WTC11 (cell line): Measurements from ENCODE around the gene FREY1.

Source experiments
- CREB1 ChIP-seq: sonication (generic); formaldehyde crosslinking; IDR thresholded peaks from 2 replicates; pipeline ENCODE4 v1.8.0; 2023; ENCODE audit warnings: mild to moderate bottlenecking, missing genetic modification reagents
- CTCF ChIP-seq: fragments of 200-600 bp; IDR thresholded peaks from 2 replicates; pipeline ENCODE4 v1.8.0; 2022; ENCODE audit warnings: antibody characterized with exemption
- GRHL2 ChIP-seq: fragments of 250-450 bp; sonication (Bioruptor Pico); IDR thresholded peaks from 2 replicates; pipeline ENCODE4 v1.8.0; 2022; ENCODE audit warnings: mild to moderate bottlenecking, moderate library complexity; ENCODE audit not compliant: insufficient replicate concordance, severe bottlenecking
- MYBL2 ChIP-seq: sonication (generic); formaldehyde crosslinking; IDR thresholded peaks from 2 replicates; pipeline ENCODE4 v1.8.1; 2023; ENCODE audit warnings: mild to moderate bottlenecking, moderate library complexity, missing genetic modification reagents
- NR2C2 ChIP-seq: sonication (generic); formaldehyde crosslinking; IDR thresholded peaks from 2 replicates; pipeline ENCODE4 v1.8.0; 2022; ENCODE audit warnings: mild to moderate bottlenecking, missing genetic modification reagents
- PRDM15 ChIP-seq: sonication (generic); formaldehyde crosslinking; IDR thresholded peaks from 2 replicates; pipeline ENCODE4 v1.8.0; 2022; ENCODE audit warnings: missing genetic modification reagents
- SMAD3 ChIP-seq: sonication (generic); formaldehyde crosslinking; IDR thresholded peaks from 2 replicates; pipeline ENCODE4 v1.8.0; 2022; ENCODE audit warnings: missing genetic modification reagents, mild to moderate bottlenecking, borderline replicate concordance
- ZNF317 ChIP-seq: sonication (generic); formaldehyde crosslinking; IDR thresholded peaks from 2 replicates; pipeline ENCODE4 v1.8.1; 2023; ENCODE audit warnings: low read depth, mild to moderate bottlenecking, moderate library complexity, missing genetic modification reagents, borderline replicate concordance
- TF ChIP-seq, protein P1 (sequence below): sonication (generic); formaldehyde crosslinking; IDR thresholded peaks from 2 replicates; pipeline ENCODE4 v1.8.1; 2022; ENCODE audit warnings: mild to moderate bottlenecking, missing genetic modification reagents, moderate library complexity, borderline replicate concordance
- TF ChIP-seq, protein P2 (sequence below): sonication (generic); formaldehyde crosslinking; IDR thresholded peaks from 2 replicates; pipeline ENCODE4 v1.8.0; 2022; ENCODE audit warnings: mild to moderate bottlenecking, missing genetic modification reagents
- TF ChIP-seq, protein P3 (sequence below): sonication (generic); formaldehyde crosslinking; IDR thresholded peaks from 2 replicates; pipeline ENCODE4 v1.8.0; 2022; ENCODE audit warnings: mild to moderate bottlenecking, missing genetic modification reagents

GRCh38 chr11:45936511-45937054, 29.5 kb upstream of the FREY1 start:
- TF ChIP-seq, protein P1, sequence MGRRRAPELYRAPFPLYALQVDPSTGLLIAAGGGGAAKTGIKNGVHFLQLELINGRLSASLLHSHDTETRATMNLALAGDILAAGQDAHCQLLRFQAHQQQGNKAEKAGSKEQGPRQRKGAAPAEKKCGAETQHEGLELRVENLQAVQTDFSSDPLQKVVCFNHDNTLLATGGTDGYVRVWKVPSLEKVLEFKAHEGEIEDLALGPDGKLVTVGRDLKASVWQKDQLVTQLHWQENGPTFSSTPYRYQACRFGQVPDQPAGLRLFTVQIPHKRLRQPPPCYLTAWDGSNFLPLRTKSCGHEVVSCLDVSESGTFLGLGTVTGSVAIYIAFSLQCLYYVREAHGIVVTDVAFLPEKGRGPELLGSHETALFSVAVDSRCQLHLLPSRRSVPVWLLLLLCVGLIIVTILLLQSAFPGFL (CRISPR knock-in tag) = no peak
- TF ChIP-seq CTCF = no peak
- TF ChIP-seq MYBL2 = no peak
- TF ChIP-seq SMAD3 (CRISPR knock-in tag) = no peak
- TF ChIP-seq, protein P2, sequence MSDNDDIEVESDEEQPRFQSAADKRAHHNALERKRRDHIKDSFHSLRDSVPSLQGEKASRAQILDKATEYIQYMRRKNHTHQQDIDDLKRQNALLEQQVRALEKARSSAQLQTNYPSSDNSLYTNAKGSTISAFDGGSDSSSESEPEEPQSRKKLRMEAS (CRISPR knock-in tag) = no peak
- TF ChIP-seq ZNF317 = no peak
- TF ChIP-seq CREB1 = no peak
- TF ChIP-seq, protein P3, sequence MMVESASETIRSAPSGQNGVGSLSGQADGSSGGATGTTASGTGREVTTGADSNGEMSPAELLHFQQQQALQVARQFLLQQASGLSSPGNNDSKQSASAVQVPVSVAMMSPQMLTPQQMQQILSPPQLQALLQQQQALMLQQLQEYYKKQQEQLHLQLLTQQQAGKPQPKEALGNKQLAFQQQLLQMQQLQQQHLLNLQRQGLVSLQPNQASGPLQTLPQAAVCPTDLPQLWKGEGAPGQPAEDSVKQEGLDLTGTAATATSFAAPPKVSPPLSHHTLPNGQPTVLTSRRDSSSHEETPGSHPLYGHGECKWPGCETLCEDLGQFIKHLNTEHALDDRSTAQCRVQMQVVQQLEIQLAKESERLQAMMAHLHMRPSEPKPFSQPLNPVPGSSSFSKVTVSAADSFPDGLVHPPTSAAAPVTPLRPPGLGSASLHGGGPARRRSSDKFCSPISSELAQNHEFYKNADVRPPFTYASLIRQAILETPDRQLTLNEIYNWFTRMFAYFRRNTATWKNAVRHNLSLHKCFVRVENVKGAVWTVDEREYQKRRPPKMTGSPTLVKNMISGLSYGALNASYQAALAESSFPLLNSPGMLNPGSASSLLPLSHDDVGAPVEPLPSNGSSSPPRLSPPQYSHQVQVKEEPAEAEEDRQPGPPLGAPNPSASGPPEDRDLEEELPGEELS (CRISPR knock-in tag) = no peak
- no peak for TF ChIP-seq NR2C2 (CRISPR knock-in tag)
- TF ChIP-seq PRDM15 (CRISPR knock-in tag) = no peak
- no peak for TF ChIP-seq GRHL2 (CRISPR knock-in tag)
